C4-2B (cell line): ENCODE measurements around the gene NHSL1.

Source experiments
- H3K27ac ChIP-seq: fragments of 450-650 bp; 2 replicates; pipeline ENCODE4 v1.5.1; 2017
- CTCF ChIP-seq: fragments of 450-650 bp; conservative IDR thresholded peaks from 2 replicates; pipeline ENCODE4 v1.5.1; 2017; ENCODE audit warnings: mild to moderate bottlenecking
- ZFX ChIP-seq: fragments of 450-650 bp; IDR thresholded peaks from 2 replicates; pipeline ENCODE4 v1.6.1; 2017

The NHSL1 gene

GRCh38 chr6:138512609-138513008 lies 13.3 kb upstream of the NHSL1 start:
- TF ChIP-seq CTCF (no peak), ZFX (no peak)
- no peak overlapping the region for H3K27ac ChIP-seq

- no peak for TF ChIP-seq ZFX
- TF ChIP-seq CTCF, result no peak
- no peak overlapping the region for H3K27ac ChIP-seq
These were observed 10.8 kb upstream of the NHSL1 start for GRCh38 chr6:138510093-138510492.

- peak; percentile 66 for TF ChIP-seq CTCF
- TF ChIP-seq ZFX, result no peak
These were observed 10.1 kb upstream of the NHSL1 start for GRCh38 chr6:138509371-138509770.

GRCh38 chr6:138508676-138508988 lies 9.3 kb upstream of the NHSL1 start:
- no peak for TF ChIP-seq ZFX
- no peak for TF ChIP-seq CTCF
- H3K27ac ChIP-seq, result no peak overlapping the region

More at GRCh38 chr6:138509371-138509770, 10.1 kb upstream of the NHSL1 start:
- no peak overlapping the region for H3K27ac ChIP-seq

- no peak for TF ChIP-seq ZFX
- H3K27ac ChIP-seq, result no peak overlapping the region
These were observed 8.8 kb upstream of the NHSL1 start for GRCh38 chr6:138507977-138508675.

GRCh38 chr6:138504764-138505689 lies 5.7 kb upstream of the NHSL1 start:
- TF ChIP-seq ZFX, result no peak
- TF ChIP-seq CTCF, result no peak
- H3K27ac ChIP-seq, result peak overlapping the region; percentile 44

- peak overlapping the region; percentile 44 for H3K27ac ChIP-seq
- no peak for TF ChIP-seq ZFX
- no peak for TF ChIP-seq CTCF
These were observed 4.8 kb upstream of the NHSL1 start for GRCh38 chr6:138503881-138504680.
